Measurements from ENCODE around the gene LRRC37A3. TPM values are rescaled to one million over a fixed set of nuclear protein-coding genes. Genes with fewer than 3 reads are reported as not detected.
"Not testable (repeated sequence)": the region's sequence is repeated elsewhere in the genome, so short reads cannot be mapped to it uniquely, and the experiment has no call there.

LRRC37A3 gene
- 27.5 and 40.6 TPM in 2 replicates for total RNA-seq
- long read RNA-seq, partial matches to known transcripts, result 3 of 9 reads
- long read RNA-seq, other reads (novel, unspliced or antisense), result 6 of 9 reads

GRCh38 chr17:64919289-64920025 lies at the start of gene LRRC37A3:
LRRC37A3 (minus strand) TSS chr17:64919478; CDS start chr17:64897257, 22,221 bp downstream.
- not testable (repeated sequence) for H3K27me3 Mint-ChIP-seq; H3K36me3 Mint-ChIP-seq (ENCODE audit: insufficient read depth); H3K4me1 Mint-ChIP-seq (ENCODE audit: low read depth); H3K9me3 Mint-ChIP-seq (ENCODE audit: low read depth)
- DNase-seq (ENCODE audit: low spot score, unreplicated experiment), result peak; percentile 100
- Mint-ChIP-seq H3K4me3 (ENCODE audit: low read depth) (peak within 1 kb of the TSS; percentile 81), H3K27ac (peak within 1 kb of the TSS; percentile 97)
- TF ChIP-seq CTCF (IDR thresholded peaks at IDR 0.05; ENCODE audit: unreplicated experiment), result peak; percentile 95

- H3K27ac Mint-ChIP-seq; H3K36me3 Mint-ChIP-seq (ENCODE audit: insufficient read depth); H3K9me3 Mint-ChIP-seq (ENCODE audit: low read depth); H3K4me1 Mint-ChIP-seq (ENCODE audit: low read depth): not testable (repeated sequence)
- Mint-ChIP-seq H3K4me3 (ENCODE audit: low read depth) (peak overlapping the region; percentile 55), H3K27me3 (peaks cover 35% of the 10 kb centered on the region)
- peak; percentile 23 for DNase-seq (ENCODE audit: low spot score, unreplicated experiment)
- peak; percentile 40 for TF ChIP-seq CTCF (IDR thresholded peaks at IDR 0.05; ENCODE audit: unreplicated experiment)
These were observed 46.6 kb upstream of the LRRC37A3 start for GRCh38 chr17:64965873-64966287.

- not testable (repeated sequence) for DNase-seq (ENCODE audit: low spot score, unreplicated experiment); H3K36me3 Mint-ChIP-seq (ENCODE audit: insufficient read depth); H3K4me1 Mint-ChIP-seq (ENCODE audit: low read depth); H3K27ac Mint-ChIP-seq; H3K9me3 Mint-ChIP-seq (ENCODE audit: low read depth)
- Mint-ChIP-seq H3K4me3 (ENCODE audit: low read depth) (peak overlapping the region; percentile 55), H3K27me3 (peaks cover 35% of the 10 kb centered on the region)
These were observed 46.1 kb upstream of the LRRC37A3 start for GRCh38 chr17:64965256-64965872.

GRCh38 chr17:64964796-64965195 lies 45.5 kb upstream of the LRRC37A3 start:
- Mint-ChIP-seq H3K9me3 (ENCODE audit: low read depth) (no peaks in the 10 kb centered on the region), H3K27ac (no peak overlapping the region), H3K27me3 (peaks cover 35% of the 10 kb centered on the region), H3K4me3 (ENCODE audit: low read depth) (no peak overlapping the region), H3K4me1 (ENCODE audit: low read depth) (peaks cover 2% of the 10 kb centered on the region), H3K36me3 (ENCODE audit: insufficient read depth) (no peaks in the 10 kb centered on the region)
- no peak for DNase-seq (ENCODE audit: low spot score, unreplicated experiment)
- no peak for TF ChIP-seq CTCF (IDR thresholded peaks at IDR 0.05; ENCODE audit: unreplicated experiment)

- H3K36me3 Mint-ChIP-seq (ENCODE audit: insufficient read depth); H3K27ac Mint-ChIP-seq; H3K4me3 Mint-ChIP-seq (ENCODE audit: low read depth); H3K9me3 Mint-ChIP-seq (ENCODE audit: low read depth); DNase-seq (ENCODE audit: low spot score, unreplicated experiment); H3K4me1 Mint-ChIP-seq (ENCODE audit: low read depth): not testable (repeated sequence)
- peaks cover 35% of the 10 kb centered on the region for H3K27me3 Mint-ChIP-seq
These were observed 44.5 kb upstream of the LRRC37A3 start for GRCh38 chr17:64963814-64964213.

- peak; percentile 37 for DNase-seq (ENCODE audit: low spot score, unreplicated experiment)
- H3K4me3 Mint-ChIP-seq (ENCODE audit: low read depth); H3K4me1 Mint-ChIP-seq (ENCODE audit: low read depth); H3K27ac Mint-ChIP-seq; H3K36me3 Mint-ChIP-seq (ENCODE audit: insufficient read depth); H3K9me3 Mint-ChIP-seq (ENCODE audit: low read depth): not testable (repeated sequence)
- peaks cover 30% of the 10 kb centered on the region for H3K27me3 Mint-ChIP-seq
- TF ChIP-seq CTCF (IDR thresholded peaks at IDR 0.05; ENCODE audit: unreplicated experiment), result peak; percentile 72
These were observed 42.5 kb upstream of the LRRC37A3 start for GRCh38 chr17:64961563-64962378.

Measured in progenitor cell of endocrine pancreas (in vitro differentiated cells).